Neural progenitor cell (in vitro differentiated cells): ENCODE results near the gene U2AF2. TPM values are rescaled to one million over a fixed set of nuclear protein-coding genes. Genes with fewer than 3 reads are reported as not detected.
A peak's percentile ranks its signal among the peaks of the same experiment; 100 is the strongest.

Experiments used
- DNase-seq: peaks from one replicate; pipeline ENCODE4 v3.0.0-alpha.2; 2016; ENCODE audit warnings: low spot score
- H2AFZ ChIP-seq: fragments of 200-600 bp; sonication (generic); replicated peaks from 2 replicates; pipeline ENCODE4 v1.6.1; 2016; ENCODE audit warnings: antibody characterized with exemption
- H3F3A ChIP-seq: fragments of 200-600 bp; sonication (generic); 2 replicates; pipeline ENCODE4 v1.6.1; 2016; ENCODE audit warnings: antibody characterized with exemption, low read depth
- H3K27ac ChIP-seq: fragments of 200-600 bp; sonication (generic); 2 replicates; pipeline ENCODE4 v1.5.1; 2016; ENCODE audit warnings: mild to moderate bottlenecking
- H3K27me3 ChIP-seq: fragments of 200-600 bp; sonication (generic); 2 replicates; pipeline ENCODE4 v1.6.1; 2016; ENCODE audit warnings: mild to moderate bottlenecking, moderate library complexity
- H3K36me3 ChIP-seq: fragments of 200-600 bp; sonication (generic); 2 replicates; pipeline ENCODE4 v1.5.1; 2016
- H3K4me1 ChIP-seq: fragments of 200-600 bp; sonication (generic); 2 replicates; pipeline ENCODE4 v1.6.1; 2016; ENCODE audit warnings: mixed run types
- H3K4me2 ChIP-seq: fragments of 200-600 bp; sonication (generic); 2 replicates; pipeline ENCODE4 v1.6.1; 2016
- H3K4me3 ChIP-seq: fragments of 200-600 bp; sonication (generic); 2 replicates; pipeline ENCODE4 v1.5.1; 2016
- H3K79me2 ChIP-seq: fragments of 200-600 bp; sonication (generic); 2 replicates; pipeline ENCODE4 v1.6.1; 2016; ENCODE audit warnings: low read depth
- H3K9ac ChIP-seq: fragments of 200-600 bp; sonication (generic); 2 replicates; pipeline ENCODE4 v1.6.1; 2016
- H3K9me3 ChIP-seq: fragments of 200-600 bp; sonication (generic); 2 replicates; pipeline ENCODE4 v1.5.1; 2016; ENCODE audit warnings: low read depth
- H4K20me1 ChIP-seq: fragments of 200-600 bp; sonication (generic); 2 replicates; pipeline ENCODE4 v1.6.1; 2016; ENCODE audit warnings: low read depth
- H3K27ac Mint-ChIP-seq: 3 replicates; pipeline ENCODE4 v1.8.0; 2021; ENCODE audit warnings: mixed read lengths
- H3K27me3 Mint-ChIP-seq: 2 replicates; pipeline ENCODE4 v1.8.0; 2022; ENCODE audit warnings: low read depth, mild to moderate bottlenecking, inconsistent platforms, moderate library complexity, mixed read lengths; ENCODE audit not compliant: insufficient read depth
- H3K36me3 Mint-ChIP-seq: 3 replicates; pipeline ENCODE4 v1.8.0; 2021; ENCODE audit warnings: mixed read lengths
- H3K4me1 Mint-ChIP-seq: 3 replicates; pipeline ENCODE4 v1.8.0; 2021; ENCODE audit warnings: mixed read lengths
- H3K4me3 Mint-ChIP-seq: 3 replicates; pipeline ENCODE4 v1.8.0; 2021; ENCODE audit warnings: mild to moderate bottlenecking, moderate library complexity, mixed read lengths
- H3K9me3 Mint-ChIP-seq: 3 replicates; pipeline ENCODE4 v1.8.0; 2020; ENCODE audit warnings: mixed read lengths
- CTCF ChIP-seq: fragments of 200-600 bp; sonication (generic); IDR thresholded peaks from 2 replicates; pipeline ENCODE4 v1.5.1; 2017; ENCODE audit warnings: antibody characterized with exemption, mild to moderate bottlenecking
- EZH2 ChIP-seq: fragments of 200-600 bp; sonication (generic); IDR thresholded peaks from 2 replicates; pipeline ENCODE4 v1.6.1; 2017; ENCODE audit warnings: antibody characterized with exemption, mild to moderate bottlenecking, moderate library complexity
- EZH2phosphoT487 ChIP-seq: fragments of 200-600 bp; sonication (generic); IDR thresholded peaks from 2 replicates; pipeline ENCODE4 v1.6.1; 2017; ENCODE audit warnings: antibody characterized with exemption
- total RNA-seq: library from RNA; depleted of rRNA; stranded (reverse); fragments of >200 nt; gene quantifications from 2 replicates; pipeline ENCODE4 v1.2.3, GENCODE V29; 2015; ENCODE audit warnings: low replicate concordance

U2AF2 gene
- total RNA-seq, 1 donor from 2014 or later, result 124 TPM

GRCh38 chr19:55687281-55688201, 32.7 kb downstream of the U2AF2 start:
- H3K9me3 ChIP-seq, result no peaks in the 10 kb centered on the region
- no peak for DNase-seq
- no peak overlapping the region for H3K4me3 ChIP-seq
- H3K9ac ChIP-seq, result no peak overlapping the region
- Mint-ChIP-seq H3K27ac (no peak overlapping the region), H3K36me3 (no peaks in the 10 kb centered on the region), H3K4me3 (peak overlapping the region; percentile 21), H3K27me3 (no peaks in the 10 kb centered on the region), H3K4me1 (no peaks in the 10 kb centered on the region), H3K9me3 (no peaks in the 10 kb centered on the region)
- peaks cover 13% of the 10 kb centered on the region for H3K79me2 ChIP-seq
- H3K4me1 ChIP-seq, result no peaks in the 10 kb centered on the region
- H3F3A ChIP-seq, result no peaks in the 10 kb centered on the region
- H4K20me1 ChIP-seq, result peaks cover 15% of the 10 kb centered on the region
- H2AFZ ChIP-seq, result no peak overlapping the region
- no peak overlapping the region for H3K27ac ChIP-seq
- TF ChIP-seq EZH2phosphoT487, result no peak
- TF ChIP-seq CTCF, result no peak
- no peak for TF ChIP-seq EZH2
- H3K36me3 ChIP-seq, result no peaks in the 10 kb centered on the region
- H3K27me3 ChIP-seq, result no peaks in the 10 kb centered on the region
- no peak overlapping the region for H3K4me2 ChIP-seq

GRCh38 chr19:55688422-55689218, 33.8 kb downstream of the U2AF2 start:
- TF ChIP-seq CTCF (no peak), EZH2phosphoT487 (no peak), EZH2 (no peak)
- Histone ChIP-seq H3F3A (no peaks in the 10 kb centered on the region), H3K4me1 (no peaks in the 10 kb centered on the region), H3K9me3 (no peaks in the 10 kb centered on the region), H3K27ac (no peak overlapping the region), H3K4me3 (no peak overlapping the region), H4K20me1 (peaks cover 13% of the 10 kb centered on the region), H3K27me3 (no peaks in the 10 kb centered on the region), H3K4me2 (no peak overlapping the region), H3K9ac (no peak overlapping the region), H3K79me2 (peaks cover 2% of the 10 kb centered on the region), H2AFZ (no peak overlapping the region), H3K36me3 (no peaks in the 10 kb centered on the region)
- Mint-ChIP-seq H3K4me1 (no peaks in the 10 kb centered on the region), H3K4me3 (peak overlapping the region; percentile 43), H3K9me3 (no peaks in the 10 kb centered on the region), H3K36me3 (peaks cover 2% of the 10 kb centered on the region), H3K27ac (no peak overlapping the region), H3K27me3 (no peaks in the 10 kb centered on the region)
- DNase-seq, result no peak

- no peaks in the 10 kb centered on the region for H3K27me3 Mint-ChIP-seq
- H4K20me1 ChIP-seq, result peaks cover 12% of the 10 kb centered on the region
- no peaks in the 10 kb centered on the region for H3K9me3 ChIP-seq
- no peaks in the 10 kb centered on the region for H3F3A ChIP-seq
- H3K27ac Mint-ChIP-seq, result no peak overlapping the region
- H3K79me2 ChIP-seq, result no peaks in the 10 kb centered on the region
- no peak overlapping the region for H3K9ac ChIP-seq
- no peaks in the 10 kb centered on the region for H3K9me3 Mint-ChIP-seq
- H3K36me3 Mint-ChIP-seq, result peaks cover 3% of the 10 kb centered on the region
- no peaks in the 10 kb centered on the region for H3K4me1 Mint-ChIP-seq
- no peaks in the 10 kb centered on the region for H3K27me3 ChIP-seq
- H3K4me3 Mint-ChIP-seq, result no peak overlapping the region
- H2AFZ ChIP-seq, result no peak overlapping the region
- no peak overlapping the region for H3K4me2 ChIP-seq
- no peak for DNase-seq
- TF ChIP-seq EZH2phosphoT487 (no peak), CTCF (no peak), EZH2 (no peak)
- H3K36me3 ChIP-seq, result no peaks in the 10 kb centered on the region
- no peaks in the 10 kb centered on the region for H3K4me1 ChIP-seq
- H3K4me3 ChIP-seq, result no peak overlapping the region
- no peak overlapping the region for H3K27ac ChIP-seq
These were observed 34.7 kb downstream of the U2AF2 start for GRCh38 chr19:55689411-55690108.
